GM12874 (cell line): Measurements from ENCODE around the gene SSC4D.

ENCODE experiments used
- TF ChIP-seq, protein P1 (sequence below): IDR thresholded peaks from 2 replicates; pipeline ENCODE4 v1.5.1; 2011; ENCODE audit warnings: low read depth, mild to moderate bottlenecking, control low read depth, low read length, moderate library complexity; ENCODE audit not compliant: insufficient read depth

The SSC4D gene

DNA sequence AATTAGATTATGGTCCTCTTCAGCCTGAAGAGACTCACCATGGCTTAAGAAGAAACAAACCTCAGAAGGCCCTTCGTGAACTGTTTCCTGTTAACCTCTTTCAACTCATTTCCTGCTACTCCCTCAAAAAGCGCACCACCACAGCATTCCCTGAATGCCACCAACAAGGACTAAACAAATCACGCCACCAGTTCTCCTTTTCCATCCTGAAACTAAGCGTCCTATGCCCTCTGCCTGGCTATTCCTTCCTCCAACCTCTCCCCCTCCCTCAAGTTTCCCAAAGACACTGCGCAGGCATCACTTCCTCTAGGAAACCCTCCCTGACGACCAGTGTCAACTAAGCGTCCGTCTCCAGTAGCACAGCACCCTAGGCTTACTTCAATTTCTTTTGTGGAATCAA is 62.7 kb downstream of the SSC4D start:
- TF ChIP-seq, protein P1, sequence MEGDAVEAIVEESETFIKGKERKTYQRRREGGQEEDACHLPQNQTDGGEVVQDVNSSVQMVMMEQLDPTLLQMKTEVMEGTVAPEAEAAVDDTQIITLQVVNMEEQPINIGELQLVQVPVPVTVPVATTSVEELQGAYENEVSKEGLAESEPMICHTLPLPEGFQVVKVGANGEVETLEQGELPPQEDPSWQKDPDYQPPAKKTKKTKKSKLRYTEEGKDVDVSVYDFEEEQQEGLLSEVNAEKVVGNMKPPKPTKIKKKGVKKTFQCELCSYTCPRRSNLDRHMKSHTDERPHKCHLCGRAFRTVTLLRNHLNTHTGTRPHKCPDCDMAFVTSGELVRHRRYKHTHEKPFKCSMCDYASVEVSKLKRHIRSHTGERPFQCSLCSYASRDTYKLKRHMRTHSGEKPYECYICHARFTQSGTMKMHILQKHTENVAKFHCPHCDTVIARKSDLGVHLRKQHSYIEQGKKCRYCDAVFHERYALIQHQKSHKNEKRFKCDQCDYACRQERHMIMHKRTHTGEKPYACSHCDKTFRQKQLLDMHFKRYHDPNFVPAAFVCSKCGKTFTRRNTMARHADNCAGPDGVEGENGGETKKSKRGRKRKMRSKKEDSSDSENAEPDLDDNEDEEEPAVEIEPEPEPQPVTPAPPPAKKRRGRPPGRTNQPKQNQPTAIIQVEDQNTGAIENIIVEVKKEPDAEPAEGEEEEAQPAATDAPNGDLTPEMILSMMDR = no peak

- TF ChIP-seq, protein P1 = no peak
Observed at GRCh38 chr7:76346097-76346496, 63.4 kb downstream of the SSC4D start.

DNA sequence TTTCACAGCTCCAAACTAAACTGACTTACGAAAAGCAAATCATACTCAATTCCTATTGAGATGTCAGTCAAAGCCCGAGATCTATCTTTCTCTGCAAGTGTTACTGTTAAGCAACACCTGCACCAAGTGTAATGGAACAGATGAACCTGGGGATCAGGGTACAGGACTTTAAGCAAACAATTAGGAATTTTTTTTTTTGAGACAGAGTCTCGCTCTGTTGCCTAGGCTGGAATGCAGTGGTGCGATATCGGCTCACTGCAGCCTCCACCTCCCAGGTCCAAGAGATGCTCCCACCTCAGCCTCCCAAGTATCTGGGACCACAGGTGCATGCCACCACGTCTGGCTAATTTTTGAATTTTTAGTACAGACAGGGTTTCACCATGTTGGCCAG is 65.6 kb downstream of the SSC4D start:
- TF ChIP-seq, protein P1 = no peak

DNA sequence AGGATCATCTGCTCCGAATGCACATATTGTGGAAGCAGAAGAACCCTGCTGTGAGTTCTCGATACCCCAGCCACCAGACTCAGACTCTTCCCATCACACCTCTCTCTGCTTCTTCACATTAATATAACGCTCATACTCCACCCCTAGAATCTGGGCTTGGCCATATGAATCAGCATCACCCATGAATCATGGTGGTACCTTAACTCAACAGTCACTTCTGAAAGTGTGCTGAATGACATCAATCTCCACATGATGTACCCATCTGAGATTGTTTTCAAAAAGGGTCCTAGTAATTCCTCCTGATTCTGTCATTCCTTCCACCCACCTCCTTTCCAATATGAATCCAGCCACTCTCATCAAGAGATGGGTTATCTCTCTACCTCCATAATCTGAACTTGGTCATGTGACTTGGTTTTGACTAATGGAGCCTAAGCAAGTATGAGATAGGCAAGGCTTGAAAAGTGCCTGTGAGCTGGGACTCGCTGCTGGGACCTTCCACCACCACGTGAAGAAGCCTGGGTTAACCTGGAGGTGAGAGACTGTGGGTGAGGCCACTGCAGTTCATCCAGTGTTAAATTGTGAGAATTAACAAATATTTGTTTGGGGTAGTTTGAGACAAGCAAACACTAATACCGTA is 66.1 kb downstream of the SSC4D start:
- TF ChIP-seq, protein P1 = no peak

DNA sequence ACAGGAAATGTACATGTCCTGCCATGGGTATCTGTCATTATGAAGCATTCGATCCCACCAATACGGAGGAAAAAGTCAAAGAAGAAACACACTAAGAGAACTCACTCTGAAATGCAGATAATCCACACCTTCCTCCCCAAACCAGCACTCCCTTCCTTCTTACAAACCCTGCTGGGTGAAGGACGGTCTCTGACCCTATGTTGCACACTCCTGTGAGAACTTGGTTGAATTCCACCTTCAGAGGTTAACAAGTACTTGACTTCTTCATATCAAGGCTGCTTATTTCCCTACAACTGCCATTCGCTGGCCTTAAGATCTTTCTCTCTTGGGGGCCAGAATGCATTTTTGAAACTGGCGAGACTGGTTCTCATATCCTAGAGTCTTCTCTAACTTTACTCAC is 67.3 kb downstream of the SSC4D start:
- TF ChIP-seq, protein P1 = no peak

DNA sequence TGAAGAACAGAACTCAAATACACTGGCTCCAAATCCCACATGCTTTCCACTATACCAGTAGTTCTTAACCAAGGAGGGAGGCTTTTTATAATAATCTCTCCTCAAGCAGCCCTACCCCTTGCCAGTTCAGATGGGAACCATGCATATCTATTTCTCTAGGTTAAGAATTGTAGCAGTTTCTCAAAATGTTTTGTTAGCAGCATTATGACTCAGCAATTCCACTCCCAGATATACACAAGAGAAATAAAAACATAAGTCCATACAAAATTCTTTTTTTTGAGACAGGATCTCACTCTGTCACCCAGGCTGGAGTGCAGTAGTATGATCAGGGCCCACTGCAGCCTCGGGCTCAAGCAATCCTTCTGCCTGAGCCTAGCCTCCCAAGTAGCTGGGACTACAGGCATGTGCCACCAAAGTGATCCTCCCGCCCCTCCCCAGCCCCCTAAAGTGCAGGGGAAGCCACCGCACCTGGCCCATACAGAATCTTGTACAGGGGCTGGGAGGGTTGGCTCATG is 68.8 kb downstream of the SSC4D start:
- TF ChIP-seq, protein P1 = no peak
